Prostate gland (tissue), 2 donors: ENCODE measurements around the gene TJP2. TPM values are rescaled to one million over a fixed set of nuclear protein-coding genes. Genes with fewer than 3 reads are reported as not detected.

ENCODE experiments used
- DNase-seq: peaks from one replicate; pipeline ENCODE4 v3.0.0-alpha.2; 2019; ENCODE audit warnings: low spot score
- H3K27ac ChIP-seq, 2 donors: fragments of 200-600 bp; sonication (generic); 2 replicates each; pipeline ENCODE4 v1.5.1; 2017 to 2019
- H3K27me3 ChIP-seq: fragments of 200-600 bp; sonication (generic); replicated peaks from 2 replicates; pipeline ENCODE4 v1.5.1; 2019; ENCODE audit not compliant: insufficient read depth
- H3K36me3 ChIP-seq, 2 donors: fragments of 200-600 bp; sonication (generic); 1 replicate in 1 of 2; 2 replicates in 1 of 2; pipeline versions ENCODE4 v1.5.1 to v1.8.1; 2017 to 2019
- H3K4me1 ChIP-seq: fragments of 200-600 bp; sonication (generic); replicated peaks from 2 replicates; pipeline ENCODE4 v1.5.1; 2019
- H3K4me3 ChIP-seq, 2 donors: fragments of 200-600 bp; sonication (generic); 2 replicates each; pipeline ENCODE4 v1.5.1; 2017 to 2019
- H3K9me3 ChIP-seq: fragments of 200-600 bp; sonication (generic); 2 replicates; pipeline ENCODE4 v1.5.1; 2017
- CTCF ChIP-seq, 4 experiments: fragments of 200-600 bp in 2 of 4; fragments of 450-650 bp in 2 of 4; sonication (generic) in 2 of 4; IDR thresholded peaks; 1 replicate in 3 of 4; 2 replicates in 1 of 4; pipeline ENCODE4 v1.5.1; 2016 to 2019; ENCODE audit warnings: antibody characterized with exemption in 4 of 4, mild to moderate bottlenecking in 2 of 4, moderate library complexity in 2 of 4
- POLR2A ChIP-seq: fragments of 450-650 bp; IDR thresholded peaks from one replicate; pipeline ENCODE4 v1.6.1; 2016; ENCODE audit warnings: antibody characterized with exemption, mild to moderate bottlenecking
- POLR2AphosphoS5 ChIP-seq: sonication (generic); formaldehyde crosslinking; IDR thresholded peaks from one replicate; pipeline ENCODE4 v1.6.1; 2017; ENCODE audit warnings: antibody characterized with exemption
- WGBS: methylation state at CpG from one replicate; pipeline ENCODE4 v1.1.5; 2018; 5-methylcytosine and 5-hydroxymethylcytosine counted together
- intact Hi-C: fragments of 100-400 bp; cut with DNase I; formaldehyde crosslinking; loops from one replicate; pipeline ENCODE4 v1.14.2; 2022
- total RNA-seq, 2 donors: library from RNA; depleted of rRNA; stranded (reverse); fragments of >200 nt; gene quantifications; one replicate each; pipeline ENCODE4 v1.1.0, GENCODE V29; 2016

Gene TJP2
- total RNA-seq, 2 donors from 2014 or later: 117 to 166 TPM

- intact Hi-C loops: no loop called here
- Histone ChIP-seq H3K4me1 (no peaks in the 10 kb centered on the region), H3K36me3 (peaks cover 0 to 4% of the 10 kb centered on the region in 2 donors), H3K9me3 (no peaks in the 10 kb centered on the region), H3K27me3 (no peaks in the 10 kb centered on the region), H3K4me3 (no peak overlapping the region), H3K27ac (no peak overlapping the region)
- WGBS: 74% methylated on average over 6 of the region's 6 CpGs
- DNase-seq: no peak
- TF ChIP-seq POLR2A: no peak
- TF ChIP-seq POLR2AphosphoS5: no peak
- TF ChIP-seq CTCF (IDR thresholded peaks at IDR 0.05): no peak
Observed at GRCh38 chr9:69232135-69232534, 58.1 kb downstream of the TJP2 start.

GRCh38 chr9:69234683-69235082, 60.6 kb downstream of the TJP2 start:
- Histone ChIP-seq H3K27me3 (no peaks in the 10 kb centered on the region), H3K9me3 (no peaks in the 10 kb centered on the region), H3K36me3 (no peaks in the 10 kb centered on the region), H3K27ac (no peak overlapping the region), H3K4me3 (no peak overlapping the region), H3K4me1 (no peaks in the 10 kb centered on the region)
- intact Hi-C loops: no loop called here
- WGBS: 74% methylated on average over 3 of the region's 3 CpGs
- DNase-seq: no peak
- no peak for TF ChIP-seq CTCF (IDR thresholded peaks at IDR 0.05)
- no peak for TF ChIP-seq POLR2A
- no peak for TF ChIP-seq POLR2AphosphoS5

GRCh38 chr9:69236188-69236587, 62.1 kb downstream of the TJP2 start:
- H3K4me1 ChIP-seq: no peaks in the 10 kb centered on the region
- H3K27ac ChIP-seq: no peak overlapping the region
- H3K4me3 ChIP-seq: no peak overlapping the region
- no peak for DNase-seq
- no peaks in the 10 kb centered on the region for H3K27me3 ChIP-seq
- WGBS: 84% methylated on average over 7 of the region's 7 CpGs
- H3K36me3 ChIP-seq: no peaks in the 10 kb centered on the region
- TF ChIP-seq CTCF (IDR thresholded peaks at IDR 0.05): no peak
- TF ChIP-seq POLR2AphosphoS5: no peak
- H3K9me3 ChIP-seq: no peaks in the 10 kb centered on the region
- intact Hi-C loops: no loop called here

GRCh38 chr9:69237702-69238295, 63.7 kb downstream of the TJP2 start:
- H3K36me3 ChIP-seq: no peaks in the 10 kb centered on the region
- intact Hi-C loops: no loop called here
- H3K27ac ChIP-seq: no peak overlapping the region

More at GRCh38 chr9:69237702-69238295, 63.7 kb downstream of the TJP2 start:
- 92% methylated on average over 4 of the region's 4 CpGs for WGBS
- Histone ChIP-seq H3K4me3 (no peak overlapping the region), H3K27me3 (no peaks in the 10 kb centered on the region), H3K4me1 (no peaks in the 10 kb centered on the region), H3K9me3 (no peaks in the 10 kb centered on the region)
- no peak for DNase-seq
- TF ChIP-seq POLR2A: no peak
- TF ChIP-seq POLR2AphosphoS5: no peak
- no peak for TF ChIP-seq CTCF (IDR thresholded peaks at IDR 0.05)
